GM12873 (cell line): Measurements from ENCODE around the gene DAB2IP.

Experiments used
- TF ChIP-seq, protein P1 (sequence below): IDR thresholded peaks from 2 replicates; pipeline ENCODE4 v1.5.1; 2012; ENCODE audit warnings: low read depth, mild to moderate bottlenecking, moderate library complexity, low read length, control low read depth; ENCODE audit not compliant: insufficient read depth; ENCODE audit errors: missing control alignments

The DAB2IP gene

DNA sequence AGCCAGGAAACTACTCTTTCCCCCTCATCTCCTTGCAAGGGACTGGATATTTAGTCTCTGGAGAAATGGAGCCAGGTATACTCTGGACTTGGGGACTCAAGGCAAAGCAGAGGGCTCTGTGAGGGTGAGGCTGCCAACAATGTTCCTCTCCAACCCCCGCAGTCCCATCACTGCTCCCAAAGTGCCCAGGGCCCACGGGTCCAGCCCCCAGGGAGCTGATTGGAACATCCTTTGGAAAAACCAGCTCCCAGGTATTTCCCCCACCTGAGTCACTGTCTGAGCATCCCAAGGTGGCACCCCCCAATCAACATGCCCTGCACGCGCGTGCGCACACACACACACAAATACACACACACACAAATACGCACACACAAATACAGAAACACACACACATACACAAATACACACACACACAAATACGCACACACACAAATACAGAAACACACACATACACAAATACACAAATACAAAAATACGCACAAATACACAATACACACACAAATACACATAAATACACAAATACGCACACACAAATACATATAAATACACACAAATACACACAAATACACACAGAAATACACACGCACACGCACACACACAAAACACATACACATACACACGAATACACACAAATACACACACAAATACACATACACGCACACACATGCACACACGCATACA is 137.4 kb downstream of the DAB2IP start:
- TF ChIP-seq, protein P1, sequence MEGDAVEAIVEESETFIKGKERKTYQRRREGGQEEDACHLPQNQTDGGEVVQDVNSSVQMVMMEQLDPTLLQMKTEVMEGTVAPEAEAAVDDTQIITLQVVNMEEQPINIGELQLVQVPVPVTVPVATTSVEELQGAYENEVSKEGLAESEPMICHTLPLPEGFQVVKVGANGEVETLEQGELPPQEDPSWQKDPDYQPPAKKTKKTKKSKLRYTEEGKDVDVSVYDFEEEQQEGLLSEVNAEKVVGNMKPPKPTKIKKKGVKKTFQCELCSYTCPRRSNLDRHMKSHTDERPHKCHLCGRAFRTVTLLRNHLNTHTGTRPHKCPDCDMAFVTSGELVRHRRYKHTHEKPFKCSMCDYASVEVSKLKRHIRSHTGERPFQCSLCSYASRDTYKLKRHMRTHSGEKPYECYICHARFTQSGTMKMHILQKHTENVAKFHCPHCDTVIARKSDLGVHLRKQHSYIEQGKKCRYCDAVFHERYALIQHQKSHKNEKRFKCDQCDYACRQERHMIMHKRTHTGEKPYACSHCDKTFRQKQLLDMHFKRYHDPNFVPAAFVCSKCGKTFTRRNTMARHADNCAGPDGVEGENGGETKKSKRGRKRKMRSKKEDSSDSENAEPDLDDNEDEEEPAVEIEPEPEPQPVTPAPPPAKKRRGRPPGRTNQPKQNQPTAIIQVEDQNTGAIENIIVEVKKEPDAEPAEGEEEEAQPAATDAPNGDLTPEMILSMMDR = no peak

DNA sequence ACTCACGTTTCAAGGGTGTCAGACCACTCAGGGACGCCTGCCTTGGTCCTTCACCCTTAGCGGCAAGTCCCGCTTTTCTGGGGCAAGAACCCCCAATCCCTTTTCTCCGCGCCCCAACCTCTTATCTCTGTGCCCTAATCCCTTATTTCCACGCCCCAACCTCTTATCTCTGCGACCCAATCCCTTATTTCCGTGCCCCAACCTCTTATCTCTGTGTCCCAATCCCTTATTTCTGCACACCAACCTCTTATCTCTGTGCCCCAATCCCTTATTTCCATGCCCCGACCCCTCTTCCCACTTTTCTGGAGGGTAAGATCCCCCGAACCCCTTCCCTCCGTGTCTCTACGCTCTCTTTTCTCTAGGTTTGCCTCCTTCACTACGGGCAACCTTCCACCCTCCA is 139.4 kb downstream of the DAB2IP start:
- TF ChIP-seq, protein P1 = no peak

DNA sequence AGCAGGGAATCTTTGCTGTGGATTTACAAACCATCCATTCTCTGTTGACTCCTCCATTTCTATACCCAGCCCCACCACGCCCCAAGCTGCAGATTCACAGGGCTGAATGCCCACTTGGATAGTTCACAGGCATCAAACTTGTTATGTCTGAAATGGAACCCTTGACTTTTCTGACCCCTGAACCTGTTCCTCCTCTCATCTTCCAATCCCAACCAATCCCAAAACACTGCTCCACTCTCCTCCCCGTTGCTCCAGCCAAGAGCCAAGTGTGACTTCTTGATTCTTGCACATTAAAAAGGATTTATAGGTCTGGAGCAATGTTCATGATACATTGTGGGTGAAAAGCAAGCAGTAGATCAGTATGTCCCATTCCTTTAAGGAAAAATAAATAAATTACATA is 145.6 kb downstream of the DAB2IP start:
- TF ChIP-seq, protein P1 = no peak

DNA sequence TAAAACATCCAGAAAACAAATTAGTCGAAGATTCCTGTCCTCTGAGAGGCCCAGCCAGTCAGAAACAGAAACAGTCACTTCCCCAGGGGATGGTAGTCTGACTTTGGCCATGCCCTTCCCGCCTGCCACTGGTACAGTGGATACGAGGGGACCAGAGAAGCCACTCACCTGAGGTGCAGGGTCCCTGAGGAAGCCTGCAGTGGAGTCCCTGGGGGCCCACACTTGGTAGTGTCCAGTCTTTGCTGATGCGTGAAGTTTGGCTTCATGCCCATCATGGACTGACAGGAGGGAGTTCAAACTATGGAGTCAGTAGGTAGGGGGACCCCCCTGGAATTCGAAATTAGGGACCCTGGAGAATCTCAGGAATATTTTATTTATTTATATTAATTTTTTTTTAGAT is 147.5 kb downstream of the DAB2IP start:
- TF ChIP-seq, protein P1 = no peak

DNA sequence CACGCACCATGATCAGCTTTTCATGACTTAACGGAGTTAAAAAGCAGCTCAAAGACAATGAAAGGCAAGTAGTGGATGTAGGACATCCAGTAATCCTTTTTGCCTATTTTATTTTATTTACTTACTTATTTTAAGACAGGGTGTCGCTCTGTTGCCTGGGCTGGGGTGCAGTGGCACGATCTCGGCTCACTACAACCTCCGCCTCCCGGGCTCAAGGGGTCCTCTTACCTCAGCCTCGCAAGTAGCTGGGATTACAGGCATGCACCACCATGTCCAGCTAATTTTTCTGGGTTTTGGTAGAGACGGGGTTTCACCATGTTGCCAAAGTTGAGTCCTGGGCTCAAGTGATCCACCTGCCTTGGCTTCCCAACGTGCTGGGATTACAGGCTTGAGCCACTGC is 148.9 kb downstream of the DAB2IP start:
- TF ChIP-seq, protein P1 = no peak

DNA sequence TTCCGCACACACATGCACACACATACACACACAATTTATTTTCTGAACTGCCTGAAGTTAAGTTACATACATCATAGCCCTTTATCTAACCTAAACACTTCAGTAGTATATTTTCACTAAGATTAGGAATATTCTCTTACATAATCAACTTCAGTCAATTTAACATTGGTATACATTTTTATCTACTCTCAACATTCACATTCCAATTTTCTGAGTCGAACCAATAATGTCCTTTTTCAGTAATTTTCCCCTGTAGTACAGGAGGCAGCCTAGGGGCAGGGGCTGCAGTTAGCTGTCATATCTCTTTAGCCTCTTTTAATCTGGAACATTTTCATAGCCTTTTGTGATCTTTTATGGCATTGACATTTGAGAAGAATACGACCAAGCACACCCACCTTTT is 150.1 kb downstream of the DAB2IP start:
- TF ChIP-seq, protein P1 = no peak

DNA sequence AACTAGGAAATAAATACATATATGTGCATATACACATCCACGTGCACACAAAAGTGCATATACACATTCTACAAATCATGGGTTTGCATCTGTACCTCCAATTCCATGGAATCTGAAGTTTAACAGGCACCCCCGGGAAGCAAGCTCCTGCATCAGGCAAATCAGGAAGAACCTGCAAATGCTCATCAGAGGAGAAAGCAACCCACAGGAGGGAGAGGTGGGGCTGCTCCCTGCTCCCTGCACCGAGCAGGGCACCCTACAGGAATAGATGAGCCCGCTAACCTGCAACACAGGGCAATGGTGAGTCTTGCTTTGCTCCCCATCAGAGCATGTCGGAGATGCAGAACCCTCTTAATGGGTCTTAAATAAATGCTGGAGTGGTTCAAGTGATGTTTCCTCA is 151.3 kb downstream of the DAB2IP start:
- TF ChIP-seq, protein P1 = no peak
